ENCODE data around the gene RAB32. TPM values are rescaled to one million over a fixed set of nuclear protein-coding genes. Genes with fewer than 3 reads are reported as not detected.

RAB32 gene
- 35.5 to 42.9 TPM (median 40.3 TPM) in 5 replicates for total RNA-seq (2022; extraction: Qiagen RNA extraction; ENCODE audit: low read depth)

GRCh38 chr6:146543211-146543939 is at the start of gene RAB32:
RAB32 (plus strand) TSS chr6:146543833; CDS start chr6:146543872, 39 bp downstream.

GRCh38 chr6:146598772-146599405 is 55.3 kb downstream of the RAB32 start, which contains the start of gene ADGB:
ADGB (plus strand) TSS chr6:146598972; CDS start chr6:146599041, 69 bp downstream.

Other genes with a start within 250 kb of the RAB32 start
- not detected in 5 replicates for gene ADGB, start 55.1 kb downstream of the RAB32 start, total RNA-seq (2022; extraction: Qiagen RNA extraction; ENCODE audit: low read depth)

Data from A549 treated with ZK216348 at 1 μM for 4 hours (cell line).